ENCODE data around the gene CTNNA1. TPM values are rescaled to one million over a fixed set of nuclear protein-coding genes. Genes with fewer than 3 reads are reported as not detected.
A peak's percentile ranks its signal among the peaks of the same experiment; 100 is the strongest.

CTNNA1 gene
- total RNA-seq, 1 donor from 2014 or later: 310 TPM

DNA sequence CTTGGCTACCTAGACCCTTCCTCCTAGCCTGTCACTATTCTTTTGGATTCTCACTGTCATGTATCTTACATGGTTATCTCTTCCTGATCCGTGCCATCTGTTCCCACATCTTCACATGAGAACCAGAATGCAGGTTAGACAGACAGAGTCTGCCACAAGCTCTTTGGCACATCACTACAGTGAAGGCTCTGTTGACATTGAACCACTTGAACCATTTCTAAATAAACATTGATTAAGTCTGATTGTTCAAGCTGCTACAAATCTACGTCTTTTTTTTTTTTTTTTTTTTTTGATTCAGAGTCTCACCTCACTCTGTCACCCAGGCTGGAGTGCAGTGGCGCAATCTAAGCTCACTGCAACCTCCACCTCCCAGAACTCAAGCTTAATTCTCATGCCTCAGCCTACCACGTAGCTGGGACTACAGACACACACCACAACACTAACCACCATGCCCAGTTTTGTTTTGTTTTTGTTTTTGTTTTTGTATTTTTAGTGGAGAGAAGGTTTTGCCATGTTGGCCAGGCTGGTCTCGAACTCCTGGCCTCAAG is 207.0 kb downstream of the CTNNA1 start:
- H3K9me3 ChIP-seq: no peaks in the 10 kb centered on the region
- H3K36me3 ChIP-seq: no peaks in the 10 kb centered on the region
- no peak overlapping the region for H3K4me3 ChIP-seq
- TF ChIP-seq, protein P1, sequence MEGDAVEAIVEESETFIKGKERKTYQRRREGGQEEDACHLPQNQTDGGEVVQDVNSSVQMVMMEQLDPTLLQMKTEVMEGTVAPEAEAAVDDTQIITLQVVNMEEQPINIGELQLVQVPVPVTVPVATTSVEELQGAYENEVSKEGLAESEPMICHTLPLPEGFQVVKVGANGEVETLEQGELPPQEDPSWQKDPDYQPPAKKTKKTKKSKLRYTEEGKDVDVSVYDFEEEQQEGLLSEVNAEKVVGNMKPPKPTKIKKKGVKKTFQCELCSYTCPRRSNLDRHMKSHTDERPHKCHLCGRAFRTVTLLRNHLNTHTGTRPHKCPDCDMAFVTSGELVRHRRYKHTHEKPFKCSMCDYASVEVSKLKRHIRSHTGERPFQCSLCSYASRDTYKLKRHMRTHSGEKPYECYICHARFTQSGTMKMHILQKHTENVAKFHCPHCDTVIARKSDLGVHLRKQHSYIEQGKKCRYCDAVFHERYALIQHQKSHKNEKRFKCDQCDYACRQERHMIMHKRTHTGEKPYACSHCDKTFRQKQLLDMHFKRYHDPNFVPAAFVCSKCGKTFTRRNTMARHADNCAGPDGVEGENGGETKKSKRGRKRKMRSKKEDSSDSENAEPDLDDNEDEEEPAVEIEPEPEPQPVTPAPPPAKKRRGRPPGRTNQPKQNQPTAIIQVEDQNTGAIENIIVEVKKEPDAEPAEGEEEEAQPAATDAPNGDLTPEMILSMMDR (IDR thresholded peaks at IDR 0.05): no peak
- H3K27me3 ChIP-seq: no peaks in the 10 kb centered on the region
- no peaks in the 10 kb centered on the region for H3K4me1 ChIP-seq
- intact Hi-C loops (cut with DNase I): no loop called here
- DNase-seq (ENCODE audit: low spot score in 2 of 2): no peak
- no peak overlapping the region for H3K27ac ChIP-seq

DNA sequence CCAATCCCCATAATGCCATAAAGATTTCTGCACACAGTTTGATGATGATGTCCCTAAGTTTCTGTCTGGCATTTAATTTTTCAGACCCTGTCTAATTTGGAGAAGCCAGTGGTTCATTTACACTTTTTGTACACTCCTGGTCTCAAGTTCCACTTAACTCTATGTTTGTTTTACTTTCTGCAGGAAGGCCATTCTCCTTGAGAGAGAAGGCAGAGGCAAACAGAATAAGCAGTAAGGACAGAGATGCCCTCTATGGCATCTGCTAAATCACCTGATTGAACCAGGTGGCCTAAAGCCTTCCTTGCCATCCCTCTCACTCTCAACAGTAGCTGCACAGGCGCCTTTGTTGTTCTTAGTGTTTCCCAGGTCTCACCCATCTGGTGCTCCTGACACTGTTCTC is 208.0 kb downstream of the CTNNA1 start:
- intact Hi-C loops (cut with DNase I): no loop called here
- no peak for DNase-seq (ENCODE audit: low spot score in 2 of 2)
- TF ChIP-seq, protein P1 (IDR thresholded peaks at IDR 0.05): no peak

DNA sequence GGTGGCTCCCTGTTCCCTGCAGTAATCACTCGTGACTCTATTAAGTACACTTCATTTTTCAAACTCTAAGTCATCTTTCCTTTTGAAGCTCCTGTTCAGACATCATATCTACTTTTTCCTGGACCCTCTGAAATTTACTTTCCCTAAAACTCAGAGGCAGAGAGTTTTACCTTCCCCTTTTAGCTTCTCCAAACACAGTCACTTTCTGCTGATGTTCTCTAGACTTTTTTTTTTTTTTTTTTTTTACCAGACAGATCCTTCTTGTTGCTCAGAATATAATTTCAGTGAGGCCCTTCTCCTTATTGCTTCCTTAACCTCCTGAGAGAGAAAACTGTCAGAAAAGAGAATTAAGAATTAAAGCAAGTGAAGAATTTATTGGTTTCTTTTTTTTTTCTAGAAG is 208.5 kb downstream of the CTNNA1 start:
- intact Hi-C loops (cut with DNase I): no loop called here
- Histone ChIP-seq H3K27ac (no peak overlapping the region), H3K27me3 (no peaks in the 10 kb centered on the region), H3K4me3 (no peak overlapping the region), H3K4me1 (no peaks in the 10 kb centered on the region), H3K36me3 (no peaks in the 10 kb centered on the region), H3K9me3 (no peaks in the 10 kb centered on the region)
- TF ChIP-seq, protein P1 (IDR thresholded peaks at IDR 0.05): no peak
- DNase-seq (ENCODE audit: low spot score in 2 of 2): no peak

More for the DNA sequence above, 208.0 kb downstream of the CTNNA1 start:
- H3K4me1 ChIP-seq: no peaks in the 10 kb centered on the region
- no peaks in the 10 kb centered on the region for H3K27me3 ChIP-seq
- no peaks in the 10 kb centered on the region for H3K36me3 ChIP-seq
- no peaks in the 10 kb centered on the region for H3K9me3 ChIP-seq
- no peak overlapping the region for H3K4me3 ChIP-seq
- no peak overlapping the region for H3K27ac ChIP-seq

DNA sequence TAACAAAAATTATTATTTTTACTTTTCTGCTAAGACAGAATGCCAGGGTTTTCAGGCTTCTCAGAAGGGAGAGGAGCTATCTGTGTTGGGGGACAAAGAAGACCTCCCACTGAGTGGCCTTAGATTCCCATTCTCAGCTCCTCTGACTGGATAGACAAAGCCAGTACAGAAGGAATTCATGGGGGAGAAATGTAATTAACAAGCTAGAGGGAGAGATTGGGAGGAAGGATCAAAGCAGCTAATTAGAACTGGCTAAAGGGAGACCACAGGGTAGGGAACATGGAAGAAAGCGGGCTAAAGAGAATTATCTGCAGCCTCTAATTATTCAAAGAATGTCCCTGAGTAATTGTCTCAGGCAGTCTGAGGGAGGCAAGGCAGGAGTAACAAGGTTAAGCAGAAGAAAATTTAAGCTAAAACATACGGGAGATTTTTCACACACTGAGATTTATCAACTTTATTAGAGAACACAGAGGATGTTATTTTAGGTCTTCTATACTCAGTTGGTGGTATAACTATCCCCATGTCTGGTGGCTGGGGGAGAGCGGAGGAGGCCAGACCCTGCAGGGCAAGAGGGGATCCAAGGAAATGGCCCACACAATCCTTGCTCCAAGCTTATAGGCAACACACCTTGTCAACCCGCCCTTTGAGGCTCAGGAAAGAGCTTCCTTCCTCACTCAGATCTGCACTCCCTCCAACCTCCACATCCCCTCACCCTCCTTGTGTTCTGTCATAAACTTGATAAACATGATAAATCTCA is 209.6 kb downstream of the CTNNA1 start:
- Histone ChIP-seq H3K4me1 (no peaks in the 10 kb centered on the region), H3K9me3 (no peaks in the 10 kb centered on the region), H3K27me3 (no peaks in the 10 kb centered on the region), H3K36me3 (no peaks in the 10 kb centered on the region), H3K27ac (no peak overlapping the region), H3K4me3 (no peak overlapping the region)
- intact Hi-C loops (cut with DNase I): no loop called here
- DNase-seq (ENCODE audit: low spot score in 2 of 2): peak in 1 of 2 donors; percentile 16
- TF ChIP-seq, protein P1 (IDR thresholded peaks at IDR 0.05): no peak

DNA sequence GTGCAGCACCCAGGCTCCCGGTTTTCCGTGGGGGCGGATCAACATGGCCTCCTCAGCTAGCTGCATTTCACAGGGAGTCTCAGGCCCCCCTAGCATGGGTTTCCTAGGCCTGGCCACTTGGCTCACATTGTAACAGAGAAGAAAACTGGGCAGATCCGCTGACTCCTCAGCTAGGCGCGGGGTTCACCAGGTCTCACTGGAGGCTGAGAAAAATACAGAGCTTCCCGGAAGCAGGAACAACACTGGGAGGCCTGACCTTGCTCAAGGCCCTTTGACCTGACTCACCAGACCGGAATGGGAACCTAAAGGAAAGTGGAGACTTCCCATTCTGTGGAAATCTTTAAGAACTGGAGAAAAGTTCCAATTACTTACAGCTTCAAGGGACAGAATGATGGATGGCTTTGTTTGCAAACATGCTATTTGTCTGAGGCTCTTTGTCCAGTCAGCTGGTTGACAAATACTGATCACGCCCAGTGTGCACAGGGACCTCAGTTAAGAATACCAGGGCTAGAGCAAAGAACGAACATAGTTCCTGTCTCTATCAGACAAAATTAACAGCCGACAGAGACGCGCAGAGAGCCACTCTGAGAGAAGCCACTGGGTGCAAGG is 210.6 kb downstream of the CTNNA1 start:
- peak in 1 of 2 donors; percentile 44 for DNase-seq (ENCODE audit: low spot score in 2 of 2)
- TF ChIP-seq, protein P1 (IDR thresholded peaks at IDR 0.05): no peak
- Histone ChIP-seq H3K27ac (no peak overlapping the region), H3K4me1 (no peaks in the 10 kb centered on the region), H3K4me3 (no peak overlapping the region), H3K9me3 (no peaks in the 10 kb centered on the region), H3K27me3 (no peaks in the 10 kb centered on the region), H3K36me3 (no peaks in the 10 kb centered on the region)
- intact Hi-C loops (cut with DNase I): no loop called here

All from ascending aorta (tissue), 2 donors.